A673 (cell line): Measurements from ENCODE around the gene PEAR1. TPM values are rescaled to one million over a fixed set of nuclear protein-coding genes. Genes with fewer than 3 reads are reported as not detected.

Experiments
- BruUV-seq: library from RNA; stranded (reverse); fragments of 400-500 nt; replicated peaks from 2 replicates; lab custom pipeline; 2021; lab: Mats Ljungman, UMichigan
- CTCF ChIA-PET: fragments of 300-600 bp; sonication (Branson Sonifier 250); formaldehyde crosslinking; loops from one replicate; lab custom pipeline; 2022; ENCODE audit warnings: antibody characterized with exemption; lab: Charles Lee
- POLR2A ChIA-PET: fragments of 300-600 bp; sonication (Branson Sonifier 250); formaldehyde crosslinking; loops from one replicate; lab custom pipeline; 2022; ENCODE audit warnings: antibody characterized with exemption; ENCODE audit not compliant: low non-redundant PET; lab: Charles Lee
- DNase-seq: peaks from one replicate; pipeline ENCODE4 v3.0.0-alpha.2; 2015; ENCODE audit warnings: low spot score
- H3K27ac ChIP-seq: fragments of 200-600 bp; sonication (generic); 2 replicates; pipeline ENCODE4 v1.5.1; 2016; ENCODE audit warnings: mixed run types, low read depth, mild to moderate bottlenecking, mixed read lengths, antibody characterized with exemption, low read length; ENCODE audit not compliant: poor library complexity, severe bottlenecking
- H3K27me3 ChIP-seq: fragments of 200-600 bp; sonication (generic); replicated peaks from 2 replicates; pipeline ENCODE4 v1.6.1; 2017; ENCODE audit warnings: mixed run types, low read depth, mild to moderate bottlenecking, mixed read lengths, antibody characterized with exemption, low read length; ENCODE audit not compliant: insufficient read depth, poor library complexity
- H3K36me3 ChIP-seq: fragments of 200-600 bp; sonication (generic); 2 replicates; pipeline ENCODE4 v1.6.1; 2016; ENCODE audit warnings: mixed run types, mild to moderate bottlenecking, mixed read lengths, antibody characterized with exemption, low read length; ENCODE audit not compliant: insufficient read depth, poor library complexity, severe bottlenecking
- H3K4me1 ChIP-seq: fragments of 200-600 bp; sonication (generic); 2 replicates; pipeline ENCODE4 v1.6.1; 2017; ENCODE audit warnings: mixed run types, mild to moderate bottlenecking, mixed read lengths, antibody characterized with exemption, low read length; ENCODE audit not compliant: insufficient read depth, poor library complexity, severe bottlenecking
- H3K4me3 ChIP-seq: fragments of 200-600 bp; sonication (generic); 2 replicates; pipeline ENCODE4 v1.5.1; 2016; ENCODE audit warnings: low read depth, mixed run types, mild to moderate bottlenecking, mixed read lengths, low read length; ENCODE audit not compliant: poor library complexity, severe bottlenecking
- H3K9me3 ChIP-seq: fragments of 200-600 bp; sonication (generic); 2 replicates; pipeline ENCODE4 v1.6.1; 2016; ENCODE audit warnings: mixed run types, low read depth, mild to moderate bottlenecking, mixed read lengths, antibody characterized with exemption, low read length; ENCODE audit not compliant: poor library complexity, severe bottlenecking
- EZH2 ChIP-seq: fragments of 200-600 bp; sonication (generic); IDR thresholded peaks from 2 replicates; pipeline ENCODE4 v1.6.1; 2017; ENCODE audit warnings: borderline replicate concordance, low read depth, mild to moderate bottlenecking, mixed read lengths, antibody characterized with exemption, low read length; ENCODE audit not compliant: poor library complexity, severe bottlenecking
- intact Hi-C: fragments of 100-400 bp; cut with micrococcal nuclease; formaldehyde crosslinking; loops from one replicate; pipeline ENCODE4 v1.10.0; 2022; ENCODE audit not compliant: unreplicated experiment
- total RNA-seq: library from RNA; stranded (reverse); gene quantifications from 2 replicates; pipeline ENCODE4 v1.2.3, GENCODE V29; 2021
- TF ChIP-seq, protein P1 (sequence below): fragments of 300-800, 200-600 bp; sonication (generic); conservative IDR thresholded peaks from 2 replicates; pipeline ENCODE4 v1.5.1; 2017; ENCODE audit warnings: low read depth, mild to moderate bottlenecking, antibody characterized with exemption, low read length, moderate library complexity, mixed read lengths

Gene PEAR1
- total RNA-seq, 1 experiment from 2014 or later = 0.52 TPM

DNA sequence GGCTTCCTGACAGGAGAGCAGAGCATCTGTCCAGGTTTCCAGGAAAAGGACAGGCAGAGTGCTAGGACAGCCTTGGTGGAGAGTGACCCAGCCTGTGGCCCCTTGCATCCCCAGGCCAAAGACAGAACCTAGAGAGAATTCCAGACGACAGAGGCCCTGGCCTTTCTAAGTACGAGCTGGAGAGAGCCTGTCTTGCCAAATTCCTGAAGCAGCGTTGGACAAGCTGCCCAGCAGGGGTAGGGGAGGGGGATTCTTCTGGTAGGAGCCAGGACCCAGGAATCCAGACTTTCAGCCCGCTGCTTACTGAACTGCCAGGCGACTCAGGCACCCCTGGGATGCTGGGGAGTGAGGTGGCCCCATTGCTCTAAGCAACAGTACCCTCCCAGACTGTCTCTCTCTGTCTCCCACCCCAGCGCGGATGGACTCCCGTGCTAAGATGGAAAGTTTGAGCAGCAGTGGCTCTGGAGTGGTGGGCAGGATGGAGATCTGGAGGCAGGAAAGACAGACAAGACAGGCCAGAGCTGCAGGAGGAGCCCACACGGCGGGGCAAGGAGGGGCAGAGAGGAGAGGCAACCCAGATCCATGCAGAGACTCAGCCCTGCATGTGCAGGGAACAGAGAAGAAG, 8.8 kb upstream of the PEAR1 start:
- H3K27me3 ChIP-seq = no peaks in the 10 kb centered on the region

DNA sequence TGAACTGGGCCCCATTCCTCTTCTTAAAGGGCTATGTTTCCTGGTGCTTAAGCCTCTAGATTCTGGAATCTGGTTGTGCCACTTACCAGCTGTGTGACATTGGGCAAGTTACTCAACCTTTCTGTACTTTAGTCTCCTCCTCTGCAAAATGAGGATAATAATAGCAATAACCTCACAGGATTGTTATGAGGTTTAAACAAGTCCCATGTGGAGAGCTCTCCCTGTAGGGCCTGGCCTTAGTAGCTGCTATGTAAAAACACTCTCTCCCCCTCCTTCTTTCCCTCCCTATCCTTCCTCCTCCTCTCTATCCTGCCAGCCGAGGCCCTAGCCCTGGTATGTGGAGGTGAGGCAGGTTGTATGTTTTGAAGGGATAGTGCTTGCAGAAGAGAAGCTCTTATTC, 8.2 kb upstream of the PEAR1 start:
- intact Hi-C loops = no loop called here
- ChIA-PET CTCF (no interaction called here), POLR2A (no interaction called here)
- no peak for TF ChIP-seq EZH2
- TF ChIP-seq, protein P1, sequence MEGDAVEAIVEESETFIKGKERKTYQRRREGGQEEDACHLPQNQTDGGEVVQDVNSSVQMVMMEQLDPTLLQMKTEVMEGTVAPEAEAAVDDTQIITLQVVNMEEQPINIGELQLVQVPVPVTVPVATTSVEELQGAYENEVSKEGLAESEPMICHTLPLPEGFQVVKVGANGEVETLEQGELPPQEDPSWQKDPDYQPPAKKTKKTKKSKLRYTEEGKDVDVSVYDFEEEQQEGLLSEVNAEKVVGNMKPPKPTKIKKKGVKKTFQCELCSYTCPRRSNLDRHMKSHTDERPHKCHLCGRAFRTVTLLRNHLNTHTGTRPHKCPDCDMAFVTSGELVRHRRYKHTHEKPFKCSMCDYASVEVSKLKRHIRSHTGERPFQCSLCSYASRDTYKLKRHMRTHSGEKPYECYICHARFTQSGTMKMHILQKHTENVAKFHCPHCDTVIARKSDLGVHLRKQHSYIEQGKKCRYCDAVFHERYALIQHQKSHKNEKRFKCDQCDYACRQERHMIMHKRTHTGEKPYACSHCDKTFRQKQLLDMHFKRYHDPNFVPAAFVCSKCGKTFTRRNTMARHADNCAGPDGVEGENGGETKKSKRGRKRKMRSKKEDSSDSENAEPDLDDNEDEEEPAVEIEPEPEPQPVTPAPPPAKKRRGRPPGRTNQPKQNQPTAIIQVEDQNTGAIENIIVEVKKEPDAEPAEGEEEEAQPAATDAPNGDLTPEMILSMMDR = no peak
- H3K4me1 ChIP-seq = no peaks in the 10 kb centered on the region
- no peak for DNase-seq
- BruUV-seq = no TSS peak
- H3K4me3 ChIP-seq = no peak overlapping the region
- H3K9me3 ChIP-seq = no peaks in the 10 kb centered on the region
- H3K27me3 ChIP-seq = no peaks in the 10 kb centered on the region
- no peaks in the 10 kb centered on the region for H3K36me3 ChIP-seq
- H3K27ac ChIP-seq = no peak overlapping the region

More for the DNA sequence above, 8.8 kb upstream of the PEAR1 start:
- Histone ChIP-seq H3K4me3 (no peak overlapping the region), H3K4me1 (no peaks in the 10 kb centered on the region), H3K9me3 (no peaks in the 10 kb centered on the region), H3K27ac (no peak overlapping the region), H3K36me3 (no peaks in the 10 kb centered on the region)
- POLR2A ChIA-PET = no interaction called here
- no TSS peak for BruUV-seq
- TF ChIP-seq, protein P1 = no peak
- TF ChIP-seq EZH2 = no peak
- DNase-seq = no peak
- CTCF ChIA-PET = interaction anchor here (1.8 kb wide), 1 partner anchor 195 kb away, joined by 9 read pairs; no protein-coding TSS in a partner anchor
- intact Hi-C loops = no loop called here

- Histone ChIP-seq H3K4me3 (no peak overlapping the region), H3K27me3 (no peaks in the 10 kb centered on the region), H3K36me3 (no peaks in the 10 kb centered on the region), H3K27ac (no peak overlapping the region), H3K9me3 (no peaks in the 10 kb centered on the region), H3K4me1 (no peaks in the 10 kb centered on the region)
- BruUV-seq = no TSS peak
- ChIA-PET POLR2A (no interaction called here), CTCF (interaction anchor here (5.1 kb wide), 1 partner anchor 196 kb away, joined by 33 read pairs; no protein-coding TSS in a partner anchor)
- TF ChIP-seq EZH2 = no peak
- TF ChIP-seq, protein P1 = no peak
- intact Hi-C loops = loop anchor here (2.0 kb wide), 1 partner anchor 19 kb away; no protein-coding TSS in a partner anchor
- no peak for DNase-seq
Observed at GRCh38 chr1:156885880-156886355, 7.6 kb upstream of the PEAR1 start.
